Upper lobe of left lung (tissue), 4 donors: Measurements from ENCODE around the gene SLC25A45.

Experiments
- CTCF ChIP-seq, 6 experiments: fragments of 450-650 bp in 4 of 6; fragments of 200-600 bp in 2 of 6; sonication (generic) in 2 of 6; IDR thresholded peaks; one replicate each; pipeline ENCODE4 v1.5.1; 2016 to 2019; ENCODE audit warnings: antibody characterized with exemption in 6 of 6
- POLR2AphosphoS5 ChIP-seq, 2 donors: sonication (generic); formaldehyde crosslinking; IDR thresholded peaks; one replicate each; pipeline ENCODE4 v1.5.1; 2017; ENCODE audit warnings: antibody characterized with exemption in 2 of 2

GRCh38 chr11:65351511-65351910, 30.9 kb downstream of the SLC25A45 start:
- TF ChIP-seq POLR2AphosphoS5 (IDR thresholded peaks at IDR 0.05) (no peak), CTCF (IDR thresholded peaks at IDR 0.05) (no peak)
